NCI-H2029 treated with DMSO at 0.1 percent for 48 hours (cell line): ENCODE measurements around the gene HLA-DRB1.
"Not testable (repeated sequence)": the region's sequence is repeated elsewhere in the genome, so short reads cannot be mapped to it uniquely, and the experiment has no call there.

Source experiments
- DNase-seq: peaks from one replicate; lab custom pipeline; 2025; lab: John Stamatoyannopoulos, UW

HLA-DRB1 gene

GRCh38 chr6:32609391-32609730 lies 19.7 kb upstream of the HLA-DRB1 start:
- DNase-seq = no peak

- no peak for DNase-seq
Observed at GRCh38 chr6:32608362-32608761, 18.7 kb upstream of the HLA-DRB1 start.

DNA sequence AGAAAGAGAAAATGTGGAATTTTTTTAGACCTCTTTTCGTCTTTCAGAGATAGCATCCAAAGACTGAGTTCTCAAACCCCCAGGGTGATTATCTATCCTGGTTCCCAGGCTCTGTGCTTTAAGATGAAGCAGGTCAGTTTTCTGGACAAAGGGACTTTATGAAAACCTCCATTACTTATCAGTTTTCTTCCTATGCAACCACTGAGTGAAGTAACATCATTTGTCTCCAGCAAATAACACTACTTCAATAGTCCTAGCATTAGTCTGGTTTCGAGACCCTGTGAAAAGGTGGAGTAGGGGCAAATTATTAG lies 18.3 kb upstream of the HLA-DRB1 start:
- DNase-seq = no peak

GRCh38 chr6:32607263-32607987 lies 17.8 kb upstream of the HLA-DRB1 start:
- DNase-seq = no peak

DNA sequence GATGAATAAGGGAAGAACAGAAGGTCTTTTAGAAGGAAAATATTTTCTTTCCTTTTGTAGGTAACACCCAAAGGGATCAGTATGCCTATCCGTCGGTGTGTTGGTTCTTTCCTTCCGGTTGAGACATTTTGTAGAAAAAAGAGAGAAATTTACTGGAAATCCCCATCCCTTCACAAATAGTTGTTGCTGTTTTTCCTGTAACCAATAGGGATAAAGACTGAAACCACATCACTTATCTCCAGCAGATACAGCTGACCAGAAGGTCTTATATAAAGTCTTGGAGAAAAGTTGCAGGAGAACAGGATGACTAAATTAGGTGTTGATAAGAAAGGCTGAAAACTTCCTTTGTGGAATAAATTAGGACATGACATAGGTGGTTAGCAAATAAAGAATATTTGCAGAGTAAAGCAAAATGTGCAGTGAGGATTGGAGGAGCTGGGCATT lies 14.8 kb upstream of the HLA-DRB1 start:
- DNase-seq = no peak

- DNase-seq = no peak
Observed at GRCh38 chr6:32603888-32604287, 14.2 kb upstream of the HLA-DRB1 start.

DNA sequence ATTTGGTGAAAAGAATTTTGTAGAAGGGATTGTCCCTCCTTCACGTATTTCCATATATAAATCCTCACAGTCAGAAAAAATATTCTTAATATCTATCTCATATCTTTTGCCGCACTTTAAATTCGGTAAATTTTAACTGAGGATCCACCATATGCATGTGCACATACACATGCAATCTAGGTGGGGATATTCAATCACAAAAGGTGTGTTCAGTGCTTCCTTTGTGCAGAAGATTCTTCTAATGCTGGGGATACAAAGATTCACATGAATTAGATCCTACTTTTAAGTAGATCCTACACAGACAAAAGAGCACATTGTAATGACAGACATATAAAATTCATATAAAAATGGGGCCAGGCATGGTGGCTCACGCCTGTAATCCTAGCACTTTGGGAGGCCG lies 13.6 kb upstream of the HLA-DRB1 start:
- no peak for DNase-seq

- no peak for DNase-seq
Observed at GRCh38 chr6:32602383-32602782, 12.7 kb upstream of the HLA-DRB1 start.

- no peak for DNase-seq
Observed at GRCh38 chr6:32597024-32597423, 7.4 kb upstream of the HLA-DRB1 start.

DNA sequence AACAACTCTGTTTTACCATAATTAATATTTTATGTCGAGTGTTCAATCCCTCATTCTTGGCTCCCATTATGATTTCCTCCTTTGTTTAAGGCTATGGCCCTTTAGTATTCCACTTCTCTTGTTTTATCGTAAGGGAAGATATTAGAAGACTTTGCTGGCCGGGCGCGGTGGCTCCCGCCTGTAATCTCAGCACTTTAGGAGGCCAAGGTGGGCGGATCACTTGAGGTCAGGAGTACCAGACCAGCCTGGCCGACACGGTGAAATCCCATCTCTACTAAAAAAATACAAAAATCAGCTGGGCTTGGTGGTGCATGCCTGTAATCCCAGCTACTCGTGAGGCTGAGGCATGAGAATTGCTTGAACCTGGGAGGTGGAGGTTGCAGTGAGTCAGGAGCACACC lies 1.1 kb upstream of the HLA-DRB1 start:
- not testable (repeated sequence) for DNase-seq

DNA sequence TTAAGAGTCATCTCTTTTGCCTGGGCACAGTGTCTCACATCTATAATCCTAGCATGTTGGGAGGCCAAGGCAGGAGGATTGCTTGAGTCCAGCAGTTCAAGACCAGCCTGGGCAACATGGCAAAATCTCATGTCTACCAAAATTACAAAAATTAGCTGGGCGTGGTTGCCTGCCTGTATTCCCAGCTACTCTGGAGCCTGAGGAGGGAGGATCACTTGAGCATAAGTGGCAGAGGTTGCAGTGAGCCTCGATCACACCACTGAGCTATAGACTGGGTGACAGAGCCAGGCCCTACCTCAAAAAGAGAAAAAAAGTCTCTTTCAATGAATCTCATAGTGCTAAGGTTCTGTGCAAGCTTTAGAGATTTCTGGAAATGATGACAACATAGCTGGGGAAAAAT lies 1.5 kb downstream of the HLA-DRB1 start:
- no peak for DNase-seq

- DNase-seq = no peak
Observed at GRCh38 chr6:32583527-32583898, 6.1 kb downstream of the HLA-DRB1 start.

- no peak for DNase-seq
Observed at GRCh38 chr6:32581315-32582095, 8.1 kb downstream of the HLA-DRB1 start.

- DNase-seq = no peak
Observed at GRCh38 chr6:32580593-32580992, 9.1 kb downstream of the HLA-DRB1 start.

DNA sequence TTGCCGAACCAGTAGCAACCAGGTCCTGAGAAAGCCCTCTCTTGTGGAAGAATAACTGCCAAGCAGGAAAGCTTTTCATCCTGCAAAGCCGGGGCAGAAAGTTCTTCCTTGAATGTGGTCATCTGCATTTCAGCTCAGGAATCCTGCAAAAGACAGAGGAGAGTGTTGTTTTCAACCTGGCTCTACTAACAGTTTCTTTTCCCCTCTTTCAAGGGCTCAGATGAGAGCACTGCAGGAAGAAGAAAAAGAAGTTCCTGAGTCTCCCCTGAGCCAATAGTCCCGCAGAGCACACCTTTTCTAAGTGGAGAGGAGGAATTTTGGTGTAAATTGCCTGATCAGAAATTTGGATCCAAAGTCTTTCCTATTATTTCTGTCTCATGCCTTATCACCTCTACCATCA lies 10.7 kb downstream of the HLA-DRB1 start:
- no peak for DNase-seq

DNA sequence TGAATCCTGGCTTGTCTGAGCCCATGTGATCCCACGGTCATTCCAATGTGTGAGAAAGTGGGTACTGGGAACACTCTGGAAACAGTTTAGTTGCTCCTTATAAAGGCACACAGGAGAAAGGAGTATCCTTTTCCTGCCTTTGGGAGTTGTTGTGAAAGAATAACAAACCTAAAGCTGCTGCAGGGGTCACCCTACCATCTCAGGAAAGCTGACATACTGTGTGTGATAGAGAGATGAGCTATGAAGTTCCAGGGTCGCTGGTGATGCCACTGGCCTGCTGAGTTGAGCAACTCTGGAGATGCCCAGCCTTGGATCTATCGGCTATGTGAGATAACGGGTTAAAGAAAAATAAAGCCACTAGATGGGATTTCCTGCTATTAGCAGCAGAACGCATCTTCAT lies 12.2 kb downstream of the HLA-DRB1 start:
- not testable (repeated sequence) for DNase-seq

DNA sequence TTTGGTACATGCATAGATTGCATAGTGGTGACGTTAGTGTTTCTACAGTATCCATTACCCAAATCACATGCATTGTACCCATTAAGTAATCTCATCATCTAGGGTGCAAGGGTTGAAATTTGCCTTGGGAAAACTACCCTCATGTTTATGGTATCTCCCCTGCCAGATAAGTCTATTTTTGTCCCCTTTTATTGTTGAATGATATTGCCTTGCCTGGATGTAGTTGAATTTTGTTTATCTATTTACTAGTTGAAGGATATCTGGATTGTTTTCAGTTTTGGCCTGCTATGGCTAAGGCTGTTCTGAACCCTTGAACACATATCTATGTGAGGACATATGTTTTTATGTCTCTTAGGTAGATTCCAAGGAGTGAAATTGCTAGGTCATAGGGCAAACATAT lies 13.4 kb downstream of the HLA-DRB1 start:
- DNase-seq = no peak

DNA sequence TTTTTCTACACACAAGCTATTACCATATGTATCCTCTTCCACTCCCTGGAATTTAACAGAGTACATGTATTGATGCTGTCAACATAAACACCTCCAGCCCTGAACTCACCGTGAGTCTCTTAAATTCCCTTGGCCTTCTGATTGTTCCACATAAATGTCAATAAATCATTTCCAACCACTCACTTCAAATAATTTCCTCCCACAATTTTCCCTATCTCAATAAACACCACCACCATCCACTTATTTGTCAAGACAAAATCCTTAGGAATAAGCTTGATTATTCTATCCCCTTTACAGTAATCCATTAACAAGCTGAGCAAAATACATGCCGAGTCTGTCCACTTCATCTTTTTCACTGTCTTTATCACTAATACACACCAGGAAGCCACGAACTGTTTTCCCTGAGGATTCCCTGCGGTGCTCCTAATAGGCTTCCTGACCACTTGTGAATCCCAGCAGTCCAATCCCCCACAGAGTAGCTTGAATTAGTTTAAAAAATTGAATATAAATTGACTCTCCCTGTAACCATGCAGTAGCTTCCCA lies 19.2 kb downstream of the HLA-DRB1 start:
- DNase-seq = no peak

DNA sequence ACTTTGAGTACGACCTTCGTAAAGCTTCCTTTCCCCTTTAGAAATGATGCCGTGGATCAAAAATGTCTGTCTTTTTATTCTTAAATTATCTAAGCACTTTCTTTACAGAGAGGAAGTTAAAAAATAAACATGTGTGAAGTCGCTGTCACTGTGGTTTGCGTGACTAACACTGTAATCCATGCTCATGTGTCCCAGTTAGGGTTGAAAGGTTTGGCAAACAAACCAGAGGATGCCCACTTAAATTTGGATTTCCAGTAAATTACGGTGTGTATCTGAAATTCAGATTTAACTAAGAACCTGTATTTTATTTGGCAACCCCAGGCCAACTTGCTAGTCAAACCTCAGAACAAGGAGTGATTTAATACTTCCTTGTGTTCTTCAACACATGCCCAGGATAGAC lies 21.1 kb downstream of the HLA-DRB1 start:
- DNase-seq = no peak

DNA sequence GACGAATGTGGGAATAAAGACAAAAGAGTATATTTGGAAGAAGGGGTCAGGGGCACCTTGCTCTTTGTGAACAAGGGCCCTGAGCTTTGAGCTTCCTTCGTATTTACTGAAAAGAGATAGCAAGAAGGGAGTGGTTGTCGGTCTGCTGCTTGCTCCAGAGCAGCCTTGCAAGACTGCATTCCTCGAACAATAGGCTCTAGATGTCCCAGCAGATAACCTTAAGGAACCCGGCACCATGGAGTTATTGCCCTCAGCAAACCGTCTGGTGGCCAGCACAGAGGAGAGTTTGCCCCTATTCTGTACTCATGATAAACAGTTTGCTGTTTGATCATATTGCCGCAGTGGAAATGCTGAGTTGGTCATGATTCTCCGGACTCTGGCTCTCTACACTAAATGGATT lies 22.7 kb downstream of the HLA-DRB1 start:
- DNase-seq = no peak

GRCh38 chr6:32565511-32565910 lies 24.1 kb downstream of the HLA-DRB1 start:
- no peak for DNase-seq

GRCh38 chr6:32562940-32563339 lies 26.7 kb downstream of the HLA-DRB1 start:
- DNase-seq = no peak

GRCh38 chr6:32559747-32560146 lies 29.9 kb downstream of the HLA-DRB1 start:
- DNase-seq = no peak
